Naive thymus-derived CD4-positive, alpha-beta T cell (primary cell): ENCODE measurements around the gene MMD2. TPM values are rescaled to one million over a fixed set of nuclear protein-coding genes. Genes with fewer than 3 reads are reported as not detected.

Experiments used
- ATAC-seq: fragments of 150-1000 bp; cut with Tn5 transposase; 2 replicates; pipeline ENCODE4 v1.10.0; 2021; ENCODE audit warnings: mild to moderate bottlenecking, moderate library complexity
- CTCF ChIA-PET: fragments of 350-600 bp; sonication (Branson Sonifier 250); formaldehyde crosslinking; loops from one replicate; lab custom pipeline; 2021; ENCODE audit warnings: antibody characterized with exemption; lab: Charles Lee
- POLR2A ChIA-PET: fragments of 350-600 bp; sonication (Branson Sonifier 250); formaldehyde crosslinking; loops from one replicate; lab custom pipeline; 2021; ENCODE audit warnings: antibody characterized with exemption, inconsistent platforms; lab: Charles Lee
- DNase-seq, 9 donors: peaks; one replicate each; pipeline versions ENCODE4 v3.0.0 to v3.0.0-alpha.2; 2020 to 2022; ENCODE audit warnings: mixed read lengths in 1 of 9
- H3K27ac ChIP-seq: one replicate; pipeline ENCODE4 v1.7.0; 2013; ENCODE audit warnings: mild to moderate bottlenecking, low read depth, low read length, moderate library complexity
- H3K27me3 ChIP-seq, 2 donors: one replicate each; pipeline ENCODE4 v1.7.0; 2013; ENCODE audit warnings: low read length in 2 of 2, mild to moderate bottlenecking in 2 of 2, moderate library complexity in 2 of 2; ENCODE audit not compliant: control insufficient read depth in 2 of 2, insufficient read depth in 2 of 2
- H3K36me3 ChIP-seq, 3 experiments: 1 replicate in 2 of 3; 2 replicates in 1 of 3; pipeline ENCODE4 v1.7.0; 2013; ENCODE audit warnings: low read length in 3 of 3, mild to moderate bottlenecking in 3 of 3, moderate library complexity in 1 of 3; ENCODE audit not compliant: insufficient read depth in 3 of 3, control insufficient read depth in 2 of 3
- H3K4me1 ChIP-seq, 2 donors: one replicate each; pipeline ENCODE4 v1.7.0; 2013; ENCODE audit warnings: low read length in 2 of 2, mild to moderate bottlenecking in 2 of 2, moderate library complexity in 1 of 2; ENCODE audit not compliant: control insufficient read depth in 2 of 2, insufficient read depth in 2 of 2
- H3K4me3 ChIP-seq: 2 replicates; pipeline ENCODE4 v1.7.0; 2013; ENCODE audit warnings: mild to moderate bottlenecking, low read length
- H3K9me3 ChIP-seq, 3 experiments: 1 replicate in 2 of 3; 2 replicates in 1 of 3; pipeline ENCODE4 v1.7.0; 2013; ENCODE audit warnings: low read length in 3 of 3; ENCODE audit not compliant: control insufficient read depth in 2 of 3
- H3K27ac Mint-ChIP-seq, 9 donors: one replicate each; pipeline ENCODE4 v1.8.0; 2020 to 2022; ENCODE audit warnings: mixed read lengths in 9 of 9, mild to moderate bottlenecking in 8 of 9, moderate library complexity in 5 of 9, inconsistent platforms in 2 of 9
- H3K27me3 Mint-ChIP-seq, 5 donors: one replicate each; pipeline ENCODE4 v1.8.0; 2021 to 2022; ENCODE audit warnings: mixed read lengths in 5 of 5, mild to moderate bottlenecking in 1 of 5
- H3K36me3 Mint-ChIP-seq, 5 donors: one replicate each; pipeline ENCODE4 v1.8.0; 2020 to 2022; ENCODE audit warnings: mixed read lengths in 5 of 5, mild to moderate bottlenecking in 3 of 5, inconsistent platforms in 1 of 5
- H3K4me1 Mint-ChIP-seq, 7 donors: one replicate each; pipeline ENCODE4 v1.8.0; 2020 to 2022; ENCODE audit warnings: mixed read lengths in 7 of 7, mild to moderate bottlenecking in 3 of 7, inconsistent platforms in 1 of 7
- H3K4me3 Mint-ChIP-seq, 10 donors: one replicate each; pipeline ENCODE4 v1.8.0; 2020 to 2022; ENCODE audit warnings: mild to moderate bottlenecking in 10 of 10, mixed read lengths in 10 of 10, moderate library complexity in 6 of 10, inconsistent platforms in 2 of 10
- H3K9me3 Mint-ChIP-seq, 11 donors: one replicate each; pipeline ENCODE4 v1.8.0; 2020 to 2022; ENCODE audit warnings: mixed read lengths in 11 of 11, mild to moderate bottlenecking in 4 of 11, inconsistent platforms in 1 of 11, moderate library complexity in 1 of 11
- intact Hi-C, 2 donors: fragments of 100-400 bp; cut with micrococcal nuclease; formaldehyde crosslinking; loops; one replicate each; pipeline ENCODE4 v1.15.1; 2023
- polyA plus RNA-seq, 2 donors: library from polyadenylated mRNA; unstranded; fragments of 300-500 nt; fragmentation: Illumina TruSeq; gene quantifications; one replicate each; pipeline ENCODE4 v1.2.3, GENCODE V29; 2021
- total RNA-seq, 6 experiments: library from RNA in 5 of 6; stranded (reverse) in 5 of 6; gene quantifications; 1 replicate in 5 of 6; 2 replicates in 1 of 6; pipeline ENCODE4 v1.2.3 and lab custom pipeline; 2021 to 2026

Gene MMD2
- total and polyA plus RNA-seq, 7 experiments from 2014 or later, result not detected

- ChIA-PET CTCF (no interaction called here), POLR2A (no interaction called here)
- H3K27ac Mint-ChIP-seq, result no peak overlapping the region
- no peak overlapping the region for H3K4me3 Mint-ChIP-seq
- peaks cover 0 to 1% (median 0%) of the 10 kb centered on the region in 11 donors for H3K9me3 Mint-ChIP-seq
- Histone ChIP-seq H3K36me3 (no peaks in the 10 kb centered on the region), H3K27me3 (peaks cover 0 to 8% of the 10 kb centered on the region in 2 donors), H3K4me3 (no peak overlapping the region), H3K4me1 (no peaks in the 10 kb centered on the region), H3K27ac (no peak overlapping the region), H3K9me3 (no peaks in the 10 kb centered on the region)
- H3K4me1 Mint-ChIP-seq, result peaks cover 7 to 17% (median 13%) of the 10 kb centered on the region in 7 donors
- DNase-seq, result no peak
- H3K27me3 Mint-ChIP-seq, result peaks cover 16 to 48% (median 27%) of the 10 kb centered on the region in 5 donors
- H3K36me3 Mint-ChIP-seq, result no peaks in the 10 kb centered on the region
- intact Hi-C loops, result loop anchor here in 1 of 2 donors (10.0 kb wide), 2 partner anchors 61 to 271 kb away; no protein-coding TSS in a partner anchor
- no peak for ATAC-seq
Measured at GRCh38 chr7:4885317-4885807, 73.6 kb downstream of the MMD2 start.

- H3K4me3 ChIP-seq, result no peak overlapping the region
- CTCF ChIA-PET, result interaction anchor here (1.8 kb wide), 1 partner anchor 86 kb away, joined by 4 read pairs; no protein-coding TSS in a partner anchor
- Mint-ChIP-seq H3K27me3 (peaks cover 23 to 41% (median 30%) of the 10 kb centered on the region in 5 donors), H3K9me3 (peaks cover 0 to 1% (median 0%) of the 10 kb centered on the region in 11 donors), H3K4me1 (peaks cover 7 to 17% (median 13%) of the 10 kb centered on the region in 7 donors), H3K4me3 (peak overlapping the region in 9 of 10 donors; percentile 5 to 59 (median 50)), H3K27ac (peak overlapping the region in 1 of 9 donors; percentile 19), H3K36me3 (no peaks in the 10 kb centered on the region)
- peaks cover 0 to 8% of the 10 kb centered on the region in 2 donors for H3K27me3 ChIP-seq
- no peak for DNase-seq
- H3K9me3 ChIP-seq, result no peaks in the 10 kb centered on the region
- intact Hi-C loops, result loop anchor here (5.0 to 10.0 kb wide), 6 partner anchors 59 to 269 kb away; partner anchors contain the start of gene AP5Z1 (in 1 of the 2)
- ATAC-seq, result no peak
- POLR2A ChIA-PET, result no interaction called here
- no peaks in the 10 kb centered on the region for H3K36me3 ChIP-seq
- no peak overlapping the region for H3K27ac ChIP-seq
- no peaks in the 10 kb centered on the region for H3K4me1 ChIP-seq
Measured at GRCh38 chr7:4884164-4884563, 74.8 kb downstream of the MMD2 start.

DNA sequence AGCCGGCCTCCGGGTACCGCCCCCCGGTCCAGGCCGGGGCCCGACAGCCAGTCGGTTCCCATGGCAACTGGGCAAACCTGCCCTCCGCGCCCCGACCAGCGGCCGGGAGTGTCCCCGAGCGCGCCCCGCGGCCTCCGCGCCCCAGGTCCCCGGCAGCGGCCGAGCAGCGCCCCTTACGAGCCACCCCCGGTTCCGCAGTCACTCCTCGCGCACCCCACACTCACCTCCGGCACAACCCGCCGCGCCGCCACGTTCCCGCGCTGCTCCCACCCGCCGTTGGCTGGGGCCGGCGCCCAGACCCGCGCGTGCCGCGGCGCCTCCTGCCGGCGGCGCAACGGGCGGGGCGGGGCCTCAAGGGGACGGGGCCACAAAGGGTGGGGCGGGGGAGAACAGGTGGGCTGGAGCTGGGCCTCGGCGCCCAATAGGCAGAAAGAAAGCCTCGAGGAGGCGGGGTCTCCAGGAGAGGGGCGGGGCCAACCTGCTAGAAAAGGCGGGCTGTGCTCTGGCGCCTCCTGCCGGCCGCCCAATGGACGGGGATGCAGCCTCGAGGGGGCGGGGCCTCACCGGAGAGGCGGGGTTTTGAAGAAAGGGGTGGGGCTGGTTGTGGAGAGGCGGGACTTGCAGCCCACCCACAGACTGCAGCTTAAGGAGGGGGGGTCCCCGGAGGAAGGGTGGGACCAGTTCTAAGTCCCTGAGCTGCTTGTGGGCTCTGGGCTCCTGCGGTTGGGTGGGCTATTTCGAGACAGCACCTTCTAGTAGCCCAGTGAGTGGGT is 75.4 kb downstream of the MMD2 start, which contains the start of gene RADIL:
Gene RADIL, minus strand, starts transcription at position 345 of the 773 bp plus-strand sequence. CDS start 5,577 bp downstream, outside the sequence.
- POLR2A ChIA-PET, result no interaction called here
- Histone ChIP-seq H3K36me3 (no peaks in the 10 kb centered on the region), H3K27me3 (peaks cover 0 to 8% of the 10 kb centered on the region in 2 donors), H3K9me3 (no peaks in the 10 kb centered on the region), H3K4me3 (no peak within 1 kb of the TSS), H3K4me1 (no peaks in the 10 kb centered on the region), H3K27ac (no peak within 1 kb of the TSS)
- ATAC-seq (peak; percentile 98), DNase-seq (peak; percentile 65 to 92 (median 86))
- peaks cover 23 to 39% (median 32%) of the 10 kb centered on the region in 5 donors for H3K27me3 Mint-ChIP-seq
- H3K27ac Mint-ChIP-seq, result peak within 1 kb of the TSS in 2 of 9 donors; percentile 19 to 25
- intact Hi-C loops, result loop anchor here (1.0 to 10.0 kb wide), 7 partner anchors 59 to 269 kb away; partner anchors contain the start of gene AP5Z1 (in 1 of the 2)
- H3K36me3 Mint-ChIP-seq, result no peaks in the 10 kb centered on the region
- CTCF ChIA-PET, result interaction anchor here (0.6 to 1.8 kb wide), 3 partner anchors 86 to 714 kb away, joined by 3 to 4 read pairs (median 3); no protein-coding TSS in a partner anchor
- H3K4me3 Mint-ChIP-seq, result peak within 1 kb of the TSS; percentile 48 to 79 (median 76)
- peaks cover 7 to 17% (median 13%) of the 10 kb centered on the region in 7 donors for H3K4me1 Mint-ChIP-seq
- H3K9me3 Mint-ChIP-seq, result peaks cover 0 to 1% (median 0%) of the 10 kb centered on the region in 11 donors

DNA sequence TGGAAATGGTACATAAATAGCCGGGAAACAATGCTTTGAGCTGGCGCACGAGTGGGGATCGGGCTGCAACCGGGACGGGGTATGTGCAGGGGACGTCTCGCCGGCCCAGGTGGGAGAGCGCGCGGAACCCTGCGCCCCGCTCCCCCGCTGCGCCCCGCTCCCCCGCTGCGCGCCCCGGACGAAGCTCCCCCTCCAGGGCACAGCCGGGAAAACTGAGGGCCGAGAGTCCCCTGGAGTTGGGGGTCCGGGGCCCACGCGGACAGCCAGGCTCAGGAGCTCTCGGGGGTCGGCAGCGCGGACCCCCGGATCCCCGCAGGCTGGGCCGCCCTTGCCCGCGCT is 76.0 kb downstream of the MMD2 start:
- Mint-ChIP-seq H3K27me3 (peaks cover 23 to 40% (median 34%) of the 10 kb centered on the region in 5 donors), H3K4me3 (peak overlapping the region; percentile 48 to 79 (median 76))
- H3K4me3 ChIP-seq, result no peak overlapping the region

GRCh38 chr7:4882169-4883032 is 76.6 kb downstream of the MMD2 start:
- peaks cover 0 to 1% (median 0%) of the 10 kb centered on the region in 11 donors for H3K9me3 Mint-ChIP-seq
- peaks cover 7 to 17% (median 13%) of the 10 kb centered on the region in 7 donors for H3K4me1 Mint-ChIP-seq
- H3K36me3 Mint-ChIP-seq, result no peaks in the 10 kb centered on the region
- peak overlapping the region; percentile 48 to 79 (median 76) for H3K4me3 Mint-ChIP-seq
- ATAC-seq (no peak), DNase-seq (no peak)
- H3K4me3 ChIP-seq, result no peak overlapping the region
- ChIA-PET CTCF (interaction anchor here (1.8 kb wide), 1 partner anchor 84 kb away, joined by 4 read pairs; no protein-coding TSS in a partner anchor), POLR2A (no interaction called here)
- H3K27ac ChIP-seq, result no peak overlapping the region
- H3K27me3 Mint-ChIP-seq, result peaks cover 23 to 44% (median 34%) of the 10 kb centered on the region in 5 donors
- H3K4me1 ChIP-seq, result no peaks in the 10 kb centered on the region
- no peaks in the 10 kb centered on the region for H3K9me3 ChIP-seq
- peak overlapping the region in 1 of 9 donors; percentile 25 for H3K27ac Mint-ChIP-seq
- peaks cover 0 to 8% of the 10 kb centered on the region in 2 donors for H3K27me3 ChIP-seq
- no peaks in the 10 kb centered on the region for H3K36me3 ChIP-seq
- intact Hi-C loops, result loop anchor here (1.0 to 10.0 kb wide), 7 partner anchors 58 to 268 kb away; partner anchors contain the start of gene AP5Z1 (in 1 of the 2)

More for the DNA sequence above, 76.0 kb downstream of the MMD2 start:
- Histone ChIP-seq H3K27ac (no peak overlapping the region), H3K9me3 (no peaks in the 10 kb centered on the region), H3K4me1 (no peaks in the 10 kb centered on the region), H3K27me3 (peaks cover 0 to 8% of the 10 kb centered on the region in 2 donors), H3K36me3 (no peaks in the 10 kb centered on the region)
- no peak overlapping the region for H3K27ac Mint-ChIP-seq
- H3K4me1 Mint-ChIP-seq, result peaks cover 7 to 17% (median 13%) of the 10 kb centered on the region in 7 donors
- no peaks in the 10 kb centered on the region for H3K36me3 Mint-ChIP-seq
- peaks cover 0 to 1% (median 0%) of the 10 kb centered on the region in 11 donors for H3K9me3 Mint-ChIP-seq
- DNase-seq (peak in 1 of 9 donors; percentile 4), ATAC-seq (no peak)
- intact Hi-C loops, result loop anchor here (1.0 to 10.0 kb wide), 7 partner anchors 58 to 268 kb away; partner anchors contain the start of gene AP5Z1 (in 1 of the 2)
- ChIA-PET CTCF (interaction anchor here (0.6 to 1.8 kb wide), 3 partner anchors 85 to 714 kb away, joined by 3 to 4 read pairs (median 3); no protein-coding TSS in a partner anchor), POLR2A (no interaction called here)
